COR-L47 (cell line): ENCODE results near the gene HINT1.
"Not testable (repeated sequence)": the region's sequence is repeated elsewhere in the genome, so short reads cannot be mapped to it uniquely, and the experiment has no call there.

Experiments
- DNase-seq: peaks from one replicate; lab custom pipeline; 2025; lab: John Stamatoyannopoulos, UW

HINT1 gene

DNA sequence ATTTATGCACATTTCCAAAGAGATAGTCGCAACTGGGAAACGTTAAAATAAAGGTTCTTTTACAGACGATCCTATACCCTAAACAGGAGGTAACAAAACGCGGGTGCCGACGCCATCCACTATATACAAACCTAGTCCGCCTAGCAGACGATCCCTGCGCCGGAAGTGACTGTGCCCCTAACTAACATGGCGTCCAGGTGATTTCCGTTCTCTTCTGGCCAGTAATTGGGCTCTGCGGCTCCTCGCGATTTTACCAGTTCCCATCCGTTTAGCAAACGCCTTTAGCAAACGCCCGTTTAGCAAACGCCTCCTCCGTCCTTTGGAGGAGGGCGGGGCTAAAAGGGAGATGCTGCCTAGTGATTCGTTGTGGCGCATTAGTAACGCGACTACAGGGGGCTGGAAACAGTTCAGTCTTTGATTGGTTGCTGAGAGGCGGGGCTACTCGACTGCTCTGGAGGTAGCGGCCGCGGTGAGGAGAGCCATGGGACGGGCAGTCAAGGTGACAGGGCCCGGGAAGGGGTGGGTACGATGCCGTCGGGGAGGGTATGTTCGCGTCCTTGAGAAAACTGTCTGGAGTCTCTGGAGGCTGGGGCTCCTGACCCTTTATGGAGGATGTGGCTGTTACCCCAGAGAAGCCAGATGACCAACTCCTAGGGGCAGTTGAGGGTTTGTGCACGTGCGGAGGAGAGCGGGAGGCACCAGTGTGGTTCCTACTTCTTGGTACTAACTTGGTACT, 5.7 kb upstream of the HINT1 start, which contains the start of gene LYRM7:
Gene LYRM7, plus strand, starts transcription at position 405 of the 736 bp plus-strand sequence. Its CDS starts 77 bp downstream, at position 482.
- peak; percentile 99 for DNase-seq

DNA sequence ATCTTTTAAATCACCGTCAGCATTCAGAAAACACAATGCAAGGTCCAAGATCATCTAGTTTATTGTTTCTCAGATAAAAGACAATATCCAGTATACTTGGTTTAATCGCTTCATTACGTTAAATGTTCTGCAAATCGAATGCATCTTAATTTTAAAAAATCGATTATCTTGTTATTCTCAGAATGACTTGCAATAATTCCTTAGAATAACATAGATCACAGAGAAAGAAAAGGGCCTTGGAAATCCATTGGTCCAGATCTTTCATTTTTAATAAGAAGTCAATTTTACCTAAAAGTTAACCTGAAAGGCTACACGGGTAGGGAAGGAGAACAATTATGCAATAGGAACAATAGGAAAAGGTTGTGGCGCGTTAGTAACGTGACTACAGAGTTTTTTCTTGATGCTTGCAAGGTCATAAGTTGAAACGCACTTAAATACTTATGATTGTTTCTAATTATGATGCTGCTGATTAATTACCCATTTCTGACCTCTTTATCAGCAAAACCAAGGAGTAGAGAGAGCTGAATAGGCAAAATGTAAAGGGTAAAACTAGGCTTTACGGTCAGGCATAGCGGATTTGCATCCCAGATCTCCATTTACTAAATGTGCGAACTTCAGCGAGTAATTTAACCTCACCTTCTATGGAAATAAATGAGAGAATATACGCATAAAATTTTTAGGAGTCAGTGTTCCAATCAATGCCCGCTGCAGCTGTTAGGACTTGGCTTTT, 4.9 kb upstream of the HINT1 start:
- no peak for DNase-seq

DNA sequence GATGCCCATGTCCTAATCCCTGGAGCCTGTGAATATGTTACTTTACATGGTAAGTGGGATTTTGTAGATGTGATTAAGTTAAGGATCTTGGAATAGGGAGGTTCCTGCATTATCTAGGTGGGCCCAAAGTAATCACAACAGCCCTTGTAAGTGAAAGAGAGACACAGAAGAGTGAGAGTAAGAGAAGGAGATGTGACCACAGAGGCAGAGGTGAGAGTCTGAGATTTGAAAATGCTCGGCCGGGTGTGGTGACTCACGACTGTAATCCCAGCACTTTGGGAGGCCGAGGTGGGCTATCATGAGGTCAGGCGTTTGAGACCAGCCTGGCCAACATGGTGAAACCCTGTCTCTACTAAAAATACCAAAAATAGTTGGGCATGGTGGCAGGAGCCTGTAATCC, 2.6 kb upstream of the HINT1 start:
- DNase-seq = no peak

GRCh38 chr5:131164191-131165118, 601 bp downstream of the HINT1 start:
- DNase-seq = peak; percentile 37

GRCh38 chr5:131163276-131164119, 1.6 kb downstream of the HINT1 start:
- DNase-seq = no peak

- no peak for DNase-seq
Observed at GRCh38 chr5:131160134-131160533, 4.9 kb downstream of the HINT1 start.

DNA sequence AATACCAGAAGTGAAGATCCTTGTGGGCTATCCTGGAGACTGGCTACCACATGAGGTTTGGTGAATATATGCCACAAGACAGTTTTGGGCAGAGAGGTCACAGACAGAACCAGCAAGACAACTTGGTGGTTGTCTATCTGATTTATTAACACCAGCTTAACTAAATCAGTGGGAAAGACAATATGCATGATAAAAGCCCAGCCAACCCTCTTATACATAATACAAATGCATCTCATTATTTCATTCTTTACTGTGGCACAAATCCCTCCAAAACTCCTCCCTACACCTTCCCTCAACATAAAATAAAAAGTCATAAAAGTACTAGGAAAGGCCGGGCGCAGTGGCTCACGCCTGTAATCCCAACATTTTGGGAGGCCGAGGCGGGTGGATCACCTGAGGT, 8.1 kb downstream of the HINT1 start:
- no peak for DNase-seq

DNA sequence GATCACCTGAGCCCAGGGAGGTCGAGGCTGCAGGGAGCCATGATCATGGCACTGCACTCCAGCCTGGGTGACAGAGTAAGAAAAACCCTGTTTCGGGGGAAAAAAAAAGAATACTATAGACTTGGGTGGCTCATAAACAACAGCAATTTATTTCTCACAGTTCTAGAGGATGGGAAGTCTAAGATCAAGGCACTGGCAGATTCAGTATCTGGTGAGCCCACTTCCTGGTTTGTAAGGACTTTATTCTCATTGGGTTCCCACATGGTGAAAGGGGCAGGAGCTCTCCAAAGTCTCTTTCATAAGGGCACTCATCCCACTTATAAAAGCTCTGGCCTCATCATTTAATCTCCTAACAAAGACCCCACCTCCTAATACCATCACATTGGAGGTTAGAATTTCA, 8.7 kb downstream of the HINT1 start:
- no peak for DNase-seq

DNA sequence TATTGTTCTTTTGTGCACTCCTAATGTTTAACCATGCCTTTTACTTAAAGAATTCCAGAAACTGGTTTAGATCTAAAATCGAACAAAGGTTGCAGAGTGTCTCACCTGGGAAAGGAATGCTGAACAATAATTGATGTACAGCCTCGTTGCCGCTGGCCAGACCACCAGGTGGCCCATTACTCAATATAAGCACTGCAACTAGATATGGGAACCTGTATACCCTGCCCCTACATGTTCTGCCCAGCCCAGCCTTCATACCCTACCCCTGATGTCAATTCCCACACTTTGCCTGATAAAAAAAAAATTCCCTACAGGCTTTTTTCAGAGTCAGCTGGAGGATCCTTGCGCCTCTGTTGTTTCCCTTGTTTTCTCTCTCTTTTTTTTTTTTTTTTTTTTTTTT, 13.8 kb downstream of the HINT1 start:
- no peak for DNase-seq

- no peak for DNase-seq
Observed at GRCh38 chr5:131150408-131150807, 14.6 kb downstream of the HINT1 start.

DNA sequence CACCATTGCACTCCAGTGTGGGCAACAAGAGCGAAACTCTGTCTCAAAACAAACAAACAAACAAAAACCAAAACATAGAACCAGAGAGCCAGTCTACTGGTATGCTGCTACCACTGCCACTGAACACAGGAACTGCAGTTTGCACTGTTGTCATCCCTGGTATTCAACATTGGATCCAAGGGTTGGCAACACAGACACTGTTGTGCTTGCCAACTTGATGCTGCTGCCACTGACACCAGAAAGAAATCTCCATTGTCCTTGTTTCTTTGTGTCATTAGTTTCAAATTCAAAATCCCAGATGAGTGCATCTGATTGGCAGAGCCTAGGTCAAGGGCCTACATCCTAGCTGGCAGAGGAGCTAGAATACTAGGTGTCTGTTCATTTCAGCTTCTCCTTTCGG, 16.2 kb downstream of the HINT1 start:
- DNase-seq = no peak

GRCh38 chr5:131147258-131147657, 17.8 kb downstream of the HINT1 start:
- DNase-seq = no peak

GRCh38 chr5:131142970-131143617, 22.0 kb downstream of the HINT1 start:
- no peak for DNase-seq

DNA sequence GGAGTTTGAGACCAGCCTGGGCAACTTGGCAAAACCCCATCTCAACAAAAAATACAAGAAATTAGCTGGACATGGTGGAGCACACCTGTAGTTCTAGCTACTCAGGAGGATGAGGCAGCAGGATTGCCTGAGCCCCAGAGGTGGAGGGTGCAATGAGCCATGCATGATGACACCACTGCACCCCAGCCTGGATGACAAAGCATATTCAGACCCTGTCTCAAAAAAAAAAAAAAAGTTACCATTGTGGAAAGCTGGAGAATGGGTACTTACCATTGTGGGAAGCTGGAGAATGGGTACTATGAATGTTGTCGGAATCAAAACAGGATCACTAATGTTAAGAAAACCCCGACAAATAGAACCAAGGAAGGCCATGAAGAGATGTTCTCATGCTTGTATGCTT, 25.7 kb downstream of the HINT1 start:
- DNase-seq = no peak

DNA sequence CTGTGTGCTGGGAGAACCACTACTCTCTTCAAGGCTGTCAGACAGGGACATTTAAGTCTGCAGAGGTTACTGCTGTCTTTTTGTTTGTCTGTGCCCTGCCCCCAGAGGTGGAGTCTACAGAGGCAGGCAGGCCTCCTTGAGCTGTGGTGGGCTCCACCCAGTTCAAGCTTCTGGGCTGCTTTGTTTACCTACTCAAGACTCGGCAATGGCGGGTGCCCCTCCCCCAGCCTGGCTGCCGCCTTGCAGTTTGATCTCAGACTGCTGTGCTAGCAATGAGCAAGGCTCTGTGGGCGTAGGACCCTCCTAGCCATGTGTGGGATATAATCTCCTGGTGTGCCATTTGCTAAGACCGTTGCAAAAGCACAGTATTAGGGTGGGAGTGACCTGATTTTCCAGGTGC, 26.6 kb downstream of the HINT1 start:
- DNase-seq = not testable (repeated sequence)

- not testable (repeated sequence) for DNase-seq
Observed at GRCh38 chr5:131133091-131133490, 32.0 kb downstream of the HINT1 start.

DNA sequence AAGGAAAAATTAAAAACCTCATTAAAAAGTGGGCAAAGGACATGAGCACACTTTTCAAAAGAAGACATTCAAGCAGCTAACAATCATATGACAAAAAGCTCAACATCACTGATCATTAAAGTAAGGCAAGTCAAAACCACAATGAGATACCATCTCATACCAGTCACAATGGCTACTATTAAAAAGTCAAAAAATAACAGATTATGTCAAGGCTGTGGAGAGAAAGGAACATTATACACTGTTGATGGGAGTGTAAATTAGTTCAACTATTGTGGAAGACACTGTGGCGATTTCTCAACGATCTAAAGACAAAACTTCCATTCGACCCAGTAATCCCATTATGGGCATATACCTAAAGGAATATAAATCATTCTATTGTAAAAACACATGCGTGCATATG, 35.8 kb downstream of the HINT1 start:
- DNase-seq = no peak

GRCh38 chr5:131127244-131127643, 37.8 kb downstream of the HINT1 start:
- not testable (repeated sequence) for DNase-seq

DNA sequence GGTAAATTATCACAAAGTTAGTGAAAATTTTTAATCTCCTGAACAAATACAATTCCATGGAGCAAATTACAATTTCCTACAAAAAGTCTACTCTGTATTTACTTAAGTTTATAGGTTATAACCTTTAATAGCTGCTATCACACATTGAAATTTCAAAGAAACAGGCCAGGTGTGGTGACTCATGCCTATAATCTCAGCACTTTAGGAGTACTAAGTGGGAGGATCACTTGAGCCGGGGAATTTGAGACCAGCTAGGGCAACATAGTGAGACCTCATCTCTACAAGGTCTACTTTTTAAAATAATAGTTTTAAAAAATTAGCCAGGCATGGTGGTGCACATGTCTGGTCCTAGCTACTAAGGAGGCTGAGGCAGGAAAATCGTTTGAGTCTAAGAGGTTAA, 50.3 kb downstream of the HINT1 start:
- DNase-seq = no peak

- no peak for DNase-seq
Observed at GRCh38 chr5:131112424-131112823, 52.6 kb downstream of the HINT1 start.

DNA sequence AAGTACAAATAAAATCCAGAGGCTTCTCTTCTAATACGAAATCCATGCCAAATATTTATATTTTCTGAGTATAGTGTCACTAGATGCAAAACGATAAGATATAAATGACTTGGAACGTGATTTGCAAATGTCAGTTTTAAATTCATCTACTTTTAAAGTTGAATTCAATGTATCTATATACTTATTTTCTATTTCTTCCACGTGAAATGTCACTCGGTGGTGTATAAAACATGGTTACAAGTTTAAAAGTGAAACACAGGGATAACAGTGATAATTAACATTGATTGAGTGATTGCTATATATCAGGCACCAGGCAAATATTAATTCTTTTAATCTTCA, 54.8 kb downstream of the HINT1 start:
- DNase-seq = no peak
